Measurements from ENCODE around the gene SPDEF. TPM values are rescaled to one million over a fixed set of nuclear protein-coding genes. Genes with fewer than 3 reads are reported as not detected.

SPDEF gene
- total and polyA plus RNA-seq, 8 donors, result 0.93 to 6.0 (median 1.8) TPM

DNA sequence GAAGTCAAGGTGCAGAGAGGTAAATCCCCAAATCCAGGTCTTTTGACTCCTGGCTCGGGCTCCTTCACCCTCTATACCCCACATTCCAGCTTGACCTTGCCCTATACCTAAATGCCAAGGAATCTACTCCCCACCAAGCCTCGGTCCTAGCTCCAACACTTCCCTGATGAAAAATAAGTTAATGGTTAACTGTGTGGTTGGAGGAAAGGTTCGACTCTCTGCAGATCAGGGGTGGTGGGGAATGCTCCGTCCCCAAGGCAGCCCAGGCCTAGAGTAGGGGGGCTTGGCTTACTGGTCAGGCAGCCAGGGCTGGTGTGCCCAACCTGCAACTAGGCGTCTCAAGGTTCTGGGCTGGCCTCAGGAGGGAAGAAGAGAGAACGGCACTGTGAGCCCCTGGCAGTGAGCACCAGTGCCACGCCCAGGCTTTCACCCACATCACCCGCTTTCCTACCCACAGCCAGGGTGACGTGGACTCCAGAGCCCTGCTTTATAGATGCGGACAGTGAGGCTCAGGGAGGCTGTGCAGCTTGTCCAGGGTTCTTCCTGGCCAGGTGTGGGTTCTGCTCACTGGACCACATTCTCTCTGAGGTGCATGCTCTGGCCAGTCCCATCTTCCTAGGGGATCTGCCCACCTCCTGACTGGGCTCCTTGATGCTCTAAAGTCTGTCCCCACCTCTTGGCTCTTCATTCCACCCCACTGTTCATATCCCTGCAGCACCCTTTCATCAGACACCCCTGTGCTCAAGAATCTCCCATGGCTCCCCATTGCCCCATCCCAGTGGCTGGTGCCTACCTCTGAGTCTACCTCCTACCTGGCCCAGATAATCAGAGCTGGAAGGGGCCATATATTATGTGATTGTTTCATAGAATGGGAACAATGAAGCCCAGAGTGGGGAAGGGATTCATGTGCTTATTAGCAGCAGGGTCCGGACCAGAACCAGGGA is 8.2 kb downstream of the SPDEF start:
- no peak overlapping the region for H3K4me3 ChIP-seq
- no peak for DNase-seq

DNA sequence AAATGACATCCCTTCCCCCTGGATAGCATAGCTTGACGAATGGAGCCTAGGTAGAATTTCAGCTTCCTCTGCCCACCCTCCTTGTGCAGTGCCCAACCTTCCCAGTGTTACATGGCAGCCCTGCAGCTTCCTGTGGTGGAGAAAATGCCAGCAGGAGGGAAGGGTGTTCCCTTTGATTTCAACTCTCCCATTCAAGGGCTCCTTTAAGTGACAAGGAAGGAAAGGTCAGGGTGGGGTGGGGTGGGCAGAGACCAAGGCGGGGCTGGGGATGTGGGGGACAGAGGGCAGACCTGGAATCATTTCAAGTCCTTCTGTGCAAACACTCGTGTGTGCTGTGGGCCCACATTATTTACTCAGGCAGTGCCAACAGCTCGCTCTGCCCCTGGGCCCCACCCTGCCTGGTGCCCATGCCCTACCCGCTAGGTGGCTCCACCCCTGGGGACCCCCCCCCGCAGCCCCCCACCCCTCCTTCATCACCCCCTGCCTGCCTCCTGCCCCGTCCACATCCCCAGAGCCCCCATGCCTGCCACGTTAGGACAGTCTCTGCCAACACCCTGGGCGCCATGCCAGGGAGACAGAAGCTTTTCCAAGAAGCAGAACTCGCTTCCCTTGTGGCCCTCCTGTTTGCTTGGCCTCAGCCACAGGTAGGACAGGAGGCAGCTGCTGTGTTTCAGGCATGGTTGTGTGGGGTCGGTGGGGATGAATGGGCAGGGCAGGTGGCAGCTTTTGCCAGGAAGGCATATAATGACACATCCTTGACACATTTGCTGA is 9.4 kb downstream of the SPDEF start:
- TF ChIP-seq, protein P1, sequence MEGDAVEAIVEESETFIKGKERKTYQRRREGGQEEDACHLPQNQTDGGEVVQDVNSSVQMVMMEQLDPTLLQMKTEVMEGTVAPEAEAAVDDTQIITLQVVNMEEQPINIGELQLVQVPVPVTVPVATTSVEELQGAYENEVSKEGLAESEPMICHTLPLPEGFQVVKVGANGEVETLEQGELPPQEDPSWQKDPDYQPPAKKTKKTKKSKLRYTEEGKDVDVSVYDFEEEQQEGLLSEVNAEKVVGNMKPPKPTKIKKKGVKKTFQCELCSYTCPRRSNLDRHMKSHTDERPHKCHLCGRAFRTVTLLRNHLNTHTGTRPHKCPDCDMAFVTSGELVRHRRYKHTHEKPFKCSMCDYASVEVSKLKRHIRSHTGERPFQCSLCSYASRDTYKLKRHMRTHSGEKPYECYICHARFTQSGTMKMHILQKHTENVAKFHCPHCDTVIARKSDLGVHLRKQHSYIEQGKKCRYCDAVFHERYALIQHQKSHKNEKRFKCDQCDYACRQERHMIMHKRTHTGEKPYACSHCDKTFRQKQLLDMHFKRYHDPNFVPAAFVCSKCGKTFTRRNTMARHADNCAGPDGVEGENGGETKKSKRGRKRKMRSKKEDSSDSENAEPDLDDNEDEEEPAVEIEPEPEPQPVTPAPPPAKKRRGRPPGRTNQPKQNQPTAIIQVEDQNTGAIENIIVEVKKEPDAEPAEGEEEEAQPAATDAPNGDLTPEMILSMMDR (IDR thresholded peaks at IDR 0.05), result no peak
- DNase-seq (peak in 2 of 4 donors; percentile 55 to 65), ATAC-seq (peak; percentile 83)
- no peaks in the 10 kb centered on the region for H3K27me3 ChIP-seq
- no peaks in the 10 kb centered on the region for H3K9me3 ChIP-seq
- peaks cover 7% of the 10 kb centered on the region in 2 donors for H3K4me1 ChIP-seq
- no peak overlapping the region for H3K4me3 ChIP-seq
- H3K27ac ChIP-seq, result no peak overlapping the region
- intact Hi-C loops (cut with DNase I), result no loop called here
- H3K36me3 ChIP-seq, result no peaks in the 10 kb centered on the region

More for the DNA sequence above, 8.2 kb downstream of the SPDEF start:
- Histone ChIP-seq H3K27ac (no peak overlapping the region), H3K4me1 (peaks cover 7% of the 10 kb centered on the region in 2 donors), H3K36me3 (no peaks in the 10 kb centered on the region), H3K27me3 (no peaks in the 10 kb centered on the region), H3K9me3 (no peaks in the 10 kb centered on the region)
- TF ChIP-seq, protein P1 (IDR thresholded peaks at IDR 0.05), result no peak
- intact Hi-C loops (cut with DNase I), result no loop called here
- ATAC-seq, result peak; percentile 16

DNA sequence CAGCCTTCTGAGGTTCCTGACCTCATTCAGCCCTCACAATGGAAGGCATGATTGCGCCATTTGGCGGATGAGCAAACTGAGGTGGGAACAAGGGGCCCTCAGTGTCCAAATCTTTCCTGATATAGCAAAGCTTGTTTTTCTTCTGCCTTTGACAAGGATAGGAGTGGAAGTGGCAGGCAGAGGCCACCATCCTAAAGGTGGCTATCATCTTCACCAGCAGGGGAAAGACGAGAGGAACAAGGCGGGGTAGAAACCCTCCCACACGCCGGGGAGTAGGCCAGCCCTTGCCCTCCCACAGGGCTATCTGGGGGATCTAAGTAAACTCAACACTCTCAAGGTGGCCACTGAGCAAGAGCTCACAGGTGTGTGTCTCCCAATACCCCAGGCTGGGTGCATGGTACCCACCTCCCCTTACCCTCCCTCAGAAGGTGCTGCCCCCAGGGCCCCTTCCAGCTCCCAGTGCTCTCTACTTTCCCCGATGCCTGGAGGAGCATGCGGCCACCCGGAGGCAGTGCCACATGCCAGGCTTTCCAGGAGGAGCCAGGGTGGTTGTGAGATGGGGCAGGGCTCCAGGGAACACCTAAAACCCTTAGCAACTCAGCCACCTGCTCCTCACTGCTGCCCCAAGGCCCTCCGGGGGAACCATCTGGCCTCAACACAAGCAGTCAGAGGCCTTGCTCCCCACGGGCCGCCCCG is 11.2 kb downstream of the SPDEF start:
- no peak overlapping the region for H3K4me3 ChIP-seq
- DNase-seq (no peak), ATAC-seq (no peak)
- TF ChIP-seq, protein P1 (IDR thresholded peaks at IDR 0.05), result no peak
- H3K9me3 ChIP-seq, result no peaks in the 10 kb centered on the region
- H3K4me1 ChIP-seq, result peaks cover 7% of the 10 kb centered on the region in 2 donors
- H3K36me3 ChIP-seq, result no peaks in the 10 kb centered on the region
- intact Hi-C loops (cut with DNase I), result no loop called here
- no peaks in the 10 kb centered on the region for H3K27me3 ChIP-seq
- H3K27ac ChIP-seq, result no peak overlapping the region

DNA sequence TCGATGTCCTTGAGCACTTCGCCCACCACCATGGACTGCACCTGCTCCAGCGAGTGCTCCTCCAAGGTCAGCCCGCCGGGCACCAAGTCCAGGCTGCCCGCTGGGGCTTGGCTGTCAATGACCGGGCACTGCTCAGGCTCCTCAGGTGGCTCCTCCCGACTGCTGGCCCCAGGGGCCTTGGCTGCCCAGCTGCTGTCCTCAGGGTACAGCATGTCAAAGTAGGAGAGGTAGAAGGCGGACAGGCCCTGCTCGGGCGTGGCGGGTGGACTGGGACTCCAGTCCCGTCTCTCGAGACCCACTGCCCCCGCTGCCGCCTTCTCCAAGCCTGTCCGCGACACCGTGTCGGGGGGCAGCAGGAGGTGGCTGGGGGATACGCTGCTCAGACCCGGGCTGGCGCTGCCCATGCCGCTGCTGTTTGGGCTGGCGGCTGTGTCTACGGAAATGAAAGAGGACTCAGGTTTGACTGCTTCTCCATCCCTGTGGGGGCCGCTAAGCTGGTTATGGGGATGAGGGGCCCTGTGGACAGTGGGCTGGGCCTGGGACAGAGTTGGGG is 12.0 kb downstream of the SPDEF start:
- Histone ChIP-seq H3K27me3 (no peaks in the 10 kb centered on the region), H3K4me1 (peaks cover 7% of the 10 kb centered on the region in 2 donors), H3K27ac (no peak overlapping the region), H3K9me3 (no peaks in the 10 kb centered on the region), H3K36me3 (no peaks in the 10 kb centered on the region), H3K4me3 (no peak overlapping the region)
- no peak for ATAC-seq
- TF ChIP-seq, protein P1 (IDR thresholded peaks at IDR 0.05), result no peak
- intact Hi-C loops (cut with DNase I), result no loop called here
- DNase-seq, result no peak
